NT2/D1 (cell line): ENCODE results near the gene FADD.

Experiments
- YY1 ChIP-seq: IDR thresholded peaks from 2 replicates; pipeline ENCODE4 v1.6.1; 2011; ENCODE audit not compliant: insufficient read length, insufficient read depth
- ZNF274 ChIP-seq: IDR thresholded peaks from 2 replicates; pipeline ENCODE4 v1.6.1; 2011; ENCODE audit warnings: mild to moderate bottlenecking, low read depth, low read length

DNA sequence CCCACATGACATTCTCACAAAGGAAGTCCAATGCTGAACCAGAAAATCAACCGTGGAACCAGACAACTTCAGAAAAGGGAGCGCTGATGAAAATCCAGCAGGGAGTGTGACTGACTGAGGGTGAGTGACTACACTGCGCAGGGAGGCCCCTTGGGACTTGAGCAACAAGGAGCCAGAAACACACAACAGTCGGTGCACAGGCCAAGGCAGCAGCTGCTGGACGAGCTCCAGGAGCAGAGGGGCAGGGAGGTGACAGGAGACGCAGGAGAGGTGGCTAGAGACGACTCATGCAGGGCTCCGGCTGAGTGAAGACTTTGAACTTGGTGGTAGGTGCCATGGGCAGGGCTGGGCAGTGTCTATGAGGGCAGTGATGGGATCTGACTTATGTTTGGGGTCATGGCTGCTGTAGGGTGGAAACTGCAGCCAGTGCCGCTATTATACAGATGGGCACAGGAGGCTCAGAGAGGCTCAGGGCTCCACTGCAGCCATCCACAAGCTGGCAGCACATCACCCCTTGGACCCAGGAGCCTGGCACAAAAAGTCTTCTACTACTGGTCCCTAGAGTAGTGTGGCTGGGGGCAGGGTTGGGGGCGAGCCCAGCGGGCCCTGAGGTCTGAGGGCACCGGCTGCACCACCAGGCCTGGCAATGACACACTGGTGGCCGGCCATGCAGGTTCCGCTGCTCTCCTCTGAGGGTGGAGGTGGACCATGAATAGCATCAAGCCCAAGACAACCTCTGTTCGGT is 10.3 kb upstream of the FADD start:
- TF ChIP-seq ZNF274 (no peak), YY1 (no peak)
